NCI-H1436 treated with DMSO at 0.1 percent for 48 hours (cell line): ENCODE results near the gene CELF4.
"Not testable (repeated sequence)": the region's sequence is repeated elsewhere in the genome, so short reads cannot be mapped to it uniquely, and the experiment has no call there.

ENCODE experiments used
- DNase-seq: peaks from one replicate; lab custom pipeline; 2025; lab: John Stamatoyannopoulos, UW

Gene CELF4

GRCh38 chr18:37390687-37391086, 174.9 kb downstream of the CELF4 start:
- no peak for DNase-seq

DNA sequence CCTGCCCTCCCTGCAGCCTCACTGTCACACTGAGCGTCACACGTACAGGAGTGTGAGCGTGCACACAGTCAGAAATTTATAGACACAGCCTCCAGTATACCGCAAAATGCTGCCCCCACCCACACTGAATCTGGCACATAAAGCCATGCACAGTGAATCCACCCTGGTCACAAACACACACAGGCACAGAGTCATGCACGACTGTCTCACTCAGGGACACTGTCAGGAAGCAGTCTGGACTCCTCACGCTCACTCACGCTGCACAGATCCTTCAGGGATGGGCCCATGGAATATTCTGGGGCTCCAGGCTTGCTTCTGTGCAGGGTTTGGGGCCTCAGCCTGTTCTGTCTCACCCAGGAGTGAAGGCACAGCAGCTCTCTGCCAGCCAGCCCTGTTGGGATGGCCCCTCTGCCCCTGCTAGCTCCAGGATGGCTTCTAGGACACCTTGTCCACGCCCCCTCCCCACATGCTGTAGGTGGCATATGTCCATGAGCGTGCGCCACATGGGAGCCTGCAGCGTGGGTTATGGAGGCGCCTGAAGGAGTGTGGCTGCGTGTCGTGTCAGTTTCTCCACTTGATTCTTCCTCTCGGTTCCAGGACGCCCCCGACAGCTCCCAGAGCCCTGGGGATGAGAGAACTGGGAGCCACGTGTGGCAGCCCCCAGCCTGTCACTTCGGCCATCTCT, 175.8 kb downstream of the CELF4 start:
- no peak for DNase-seq

- DNase-seq, result no peak
Observed at GRCh38 chr18:37389041-37389440, 176.6 kb downstream of the CELF4 start.

- DNase-seq, result no peak
Observed at GRCh38 chr18:37388413-37388812, 177.2 kb downstream of the CELF4 start.

DNA sequence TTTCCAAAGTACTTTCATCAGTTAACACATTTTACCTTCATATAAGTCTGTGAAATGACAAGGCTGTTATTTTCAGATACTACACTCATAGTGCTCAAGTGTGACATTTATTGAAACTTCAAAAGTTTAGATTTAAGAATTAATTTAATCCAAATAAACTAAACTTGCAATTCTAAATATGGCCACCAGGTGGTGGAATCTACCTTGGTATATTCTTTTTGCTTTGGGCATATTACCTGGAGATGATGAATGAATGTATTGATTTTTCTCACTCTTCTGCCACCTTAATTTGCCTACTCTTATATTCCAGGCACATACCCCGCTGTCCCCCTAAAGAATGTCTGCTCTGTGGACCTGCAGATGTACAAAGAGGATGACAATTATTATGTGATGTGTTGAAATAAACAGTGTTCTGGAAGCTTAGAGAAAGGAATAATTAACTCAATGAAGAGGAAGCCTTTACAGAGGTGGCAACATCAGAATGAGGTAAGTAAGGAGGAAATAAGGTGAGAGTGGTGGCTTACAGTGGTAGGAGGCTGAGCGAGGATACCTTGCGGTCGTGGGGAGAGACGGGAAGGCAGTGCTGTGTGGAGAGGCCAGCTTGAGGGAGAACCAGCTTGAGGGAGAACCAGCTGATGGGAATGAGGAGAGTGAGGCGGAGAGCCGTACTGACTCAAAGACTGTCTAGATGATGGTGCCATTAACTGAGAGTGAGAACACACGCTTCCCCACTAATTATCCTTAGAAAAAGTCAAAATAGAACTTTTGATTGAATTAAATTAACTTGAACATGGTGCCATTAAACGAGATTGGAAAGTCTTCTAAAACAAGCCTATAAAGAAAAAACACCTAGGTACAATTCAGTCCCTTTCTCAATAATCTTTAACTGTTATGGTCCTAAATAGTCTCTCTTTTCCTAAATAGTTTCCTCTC, 179.5 kb downstream of the CELF4 start:
- DNase-seq, result no peak

GRCh38 chr18:37383846-37384595, 181.6 kb downstream of the CELF4 start:
- DNase-seq, result no peak

DNA sequence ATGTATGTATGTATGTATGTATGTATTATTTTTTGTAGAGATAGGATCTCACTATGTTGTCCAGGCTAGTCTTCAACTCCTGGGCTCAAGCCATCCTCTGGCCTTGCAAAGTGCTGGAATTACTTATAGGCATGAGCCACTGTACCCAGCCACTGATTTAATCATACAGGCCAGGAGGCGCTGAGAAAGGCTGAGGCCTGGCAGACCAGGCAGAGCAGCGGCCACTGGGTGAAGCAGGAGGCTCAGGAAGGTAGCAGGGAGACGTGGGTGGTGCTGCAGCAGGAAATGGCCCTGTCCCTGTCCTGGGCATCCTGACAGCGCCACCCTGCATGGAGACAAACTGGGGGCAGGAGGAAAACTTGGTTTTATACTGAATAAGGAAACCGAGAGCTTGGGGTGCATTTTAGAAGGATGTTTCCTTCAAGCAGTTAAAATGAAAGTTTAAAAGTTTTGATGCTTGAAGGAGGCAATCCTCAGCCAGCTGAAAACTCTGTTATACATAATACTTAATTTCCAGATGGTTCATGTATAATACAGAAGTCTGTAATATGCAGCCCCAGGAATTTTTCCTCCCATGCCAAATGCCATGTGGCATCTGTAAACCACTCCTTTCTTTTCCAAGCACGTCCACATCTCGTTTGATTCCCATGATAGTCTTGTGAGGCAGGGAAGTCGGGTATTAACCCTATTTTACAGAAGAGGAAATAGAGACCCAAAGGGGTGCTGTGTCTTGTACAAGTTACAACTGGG, 182.4 kb downstream of the CELF4 start:
- no peak for DNase-seq

GRCh38 chr18:37381554-37381953, 184.0 kb downstream of the CELF4 start:
- DNase-seq, result no peak

DNA sequence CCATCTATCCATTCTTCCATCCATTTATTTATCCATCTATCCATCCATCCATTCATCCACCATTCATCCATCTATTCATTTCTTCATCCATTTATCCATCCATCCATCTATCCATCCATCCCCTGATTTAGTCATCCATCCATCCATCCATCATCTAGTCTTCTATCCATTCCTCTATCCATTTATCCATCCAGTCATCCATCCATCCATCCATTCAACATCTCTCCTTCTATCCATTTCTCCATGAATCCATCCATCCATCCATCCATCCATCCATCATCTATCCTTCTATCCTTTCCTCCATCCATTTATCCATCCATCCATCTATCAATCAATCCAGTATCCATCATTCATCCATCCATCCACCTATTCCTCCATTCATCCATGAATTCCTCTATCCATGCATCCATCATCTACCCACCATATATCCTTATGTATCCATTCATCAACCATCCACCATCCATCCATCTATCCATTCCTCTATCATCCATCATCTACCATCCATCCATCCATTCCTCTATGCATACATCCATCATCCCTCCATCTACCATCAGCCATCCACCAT, 185.0 kb downstream of the CELF4 start:
- DNase-seq, result no peak

DNA sequence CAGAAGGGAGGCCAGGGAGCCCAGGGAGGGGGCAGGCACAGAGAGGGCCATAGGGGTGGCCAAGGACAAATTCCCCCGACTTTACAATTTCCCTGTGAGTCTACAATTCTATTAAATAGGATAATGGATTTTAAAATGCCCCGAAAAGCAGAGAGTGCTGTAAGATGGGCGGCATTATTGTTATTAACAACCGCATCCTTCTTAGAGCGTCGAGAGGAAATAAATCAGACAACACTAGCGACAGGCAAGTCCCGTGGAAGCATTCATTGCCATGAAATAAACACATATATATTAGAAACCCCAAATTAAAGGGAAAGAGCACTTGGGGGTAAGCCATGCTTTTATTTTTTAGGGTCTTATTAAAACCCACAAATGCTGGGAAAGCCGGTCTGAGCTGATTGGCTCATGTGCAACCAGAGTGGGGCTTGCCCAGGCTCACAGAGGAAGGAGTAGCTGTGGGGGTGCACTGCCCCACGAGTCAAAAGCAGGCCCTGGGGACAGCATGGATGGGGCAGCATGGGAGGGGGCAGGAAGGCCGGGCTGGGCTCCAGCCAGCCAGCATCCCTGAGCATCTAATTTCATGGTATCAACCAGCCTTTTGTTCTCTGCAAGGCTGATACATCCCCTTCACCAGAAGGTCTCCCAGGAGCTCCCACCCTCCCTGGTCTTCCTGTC, 187.1 kb downstream of the CELF4 start:
- DNase-seq, result no peak

GRCh38 chr18:37375181-37375580, 190.4 kb downstream of the CELF4 start:
- no peak for DNase-seq

DNA sequence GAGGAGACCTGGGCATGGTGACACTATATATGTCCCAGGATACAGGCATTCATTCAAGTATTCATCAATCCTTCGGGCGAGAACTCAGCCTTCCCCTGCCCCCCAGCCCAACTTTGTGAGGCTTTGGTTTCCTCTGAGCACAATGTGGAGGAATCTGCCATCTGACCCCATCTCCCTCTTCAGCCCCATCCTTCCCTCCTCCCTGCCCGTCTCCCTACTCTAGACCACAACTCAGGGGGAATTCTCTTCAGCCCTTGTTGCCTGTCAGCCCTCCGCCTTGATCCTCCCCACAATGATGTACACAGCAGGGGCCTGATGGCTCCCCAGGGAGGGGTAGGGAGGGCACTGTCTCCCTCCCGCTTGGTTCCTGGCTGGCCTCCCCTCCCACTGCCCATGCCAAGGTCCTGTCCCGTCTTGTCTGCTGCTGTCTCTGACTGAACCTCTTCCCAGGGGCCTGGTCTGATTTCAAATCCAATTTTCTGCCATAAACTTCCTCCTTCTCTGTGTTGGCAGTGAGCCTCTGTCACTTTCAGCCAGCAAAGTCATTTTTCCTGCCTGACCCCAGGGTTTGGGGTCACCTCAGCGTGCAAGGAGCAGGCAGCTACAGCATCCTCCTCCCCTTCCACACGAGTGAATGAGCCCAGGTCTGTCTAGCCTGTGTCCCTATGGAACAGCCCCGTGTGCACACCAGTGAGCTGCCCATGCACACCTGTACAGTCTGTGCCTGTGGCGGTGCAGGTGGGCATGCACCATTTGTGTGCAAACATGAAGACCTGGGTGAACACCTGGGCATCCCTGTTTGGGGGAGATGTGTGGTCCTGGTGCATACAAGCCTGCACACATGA, 197.3 kb downstream of the CELF4 start:
- DNase-seq, result no peak

GRCh38 chr18:37364237-37364636, 201.4 kb downstream of the CELF4 start:
- DNase-seq, result no peak

DNA sequence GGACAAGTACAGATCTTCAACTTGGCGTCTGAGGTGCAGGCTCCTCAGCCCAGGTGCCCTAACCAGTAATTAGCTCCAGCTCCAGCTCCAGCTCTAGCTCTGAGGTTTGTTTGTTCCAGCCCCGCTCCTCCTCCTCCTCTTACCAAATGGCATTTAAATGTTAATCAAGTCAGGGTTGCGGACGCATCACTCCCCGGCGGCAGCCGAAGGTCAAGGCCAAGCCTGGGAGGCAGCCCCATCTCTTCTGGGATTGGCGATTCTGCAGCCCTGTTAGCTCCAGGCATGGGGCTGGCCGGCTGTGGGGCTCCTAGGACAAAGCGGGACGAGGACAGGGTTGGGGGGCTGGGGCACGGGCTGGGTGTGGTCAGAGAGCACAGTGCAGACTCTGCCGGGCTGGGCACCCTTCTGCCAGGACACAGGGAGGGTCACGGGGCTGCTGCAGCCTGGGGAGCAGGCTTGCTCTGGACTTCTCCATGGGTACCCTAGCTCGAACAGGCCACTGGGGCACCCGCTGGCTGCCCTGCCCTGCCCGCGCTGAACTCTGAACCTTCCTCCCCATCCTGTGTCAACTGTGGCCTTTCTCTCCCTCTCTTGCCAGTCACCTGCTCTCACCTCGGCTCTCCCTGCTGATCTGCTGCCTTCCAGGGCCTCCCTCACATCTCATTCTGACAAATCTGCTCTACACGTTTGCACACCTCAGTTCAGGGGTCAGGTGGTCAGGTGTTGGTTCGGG, 203.3 kb downstream of the CELF4 start:
- no peak for DNase-seq

GRCh38 chr18:37361335-37362157, 204.1 kb downstream of the CELF4 start:
- no peak for DNase-seq

DNA sequence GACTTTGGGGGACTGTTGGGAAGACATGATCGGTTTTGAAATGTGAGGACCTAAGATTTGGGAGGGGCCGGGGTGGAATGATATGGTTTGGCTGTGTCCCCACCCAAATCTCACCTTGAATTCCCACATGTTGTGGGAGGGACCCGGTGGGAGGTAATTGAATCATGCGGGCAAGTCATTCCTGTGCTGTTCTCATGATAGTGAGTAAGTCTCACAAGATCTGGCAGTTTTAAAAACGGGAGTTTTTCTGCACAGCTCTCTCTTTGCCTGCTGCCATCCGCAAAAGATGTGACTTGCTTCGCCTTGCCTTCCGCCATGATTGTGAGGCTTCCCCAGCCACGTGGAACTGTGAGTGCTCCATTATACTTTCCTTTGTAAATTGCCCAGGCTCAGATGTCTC, 207.5 kb downstream of the CELF4 start:
- DNase-seq, result not testable (repeated sequence)

DNA sequence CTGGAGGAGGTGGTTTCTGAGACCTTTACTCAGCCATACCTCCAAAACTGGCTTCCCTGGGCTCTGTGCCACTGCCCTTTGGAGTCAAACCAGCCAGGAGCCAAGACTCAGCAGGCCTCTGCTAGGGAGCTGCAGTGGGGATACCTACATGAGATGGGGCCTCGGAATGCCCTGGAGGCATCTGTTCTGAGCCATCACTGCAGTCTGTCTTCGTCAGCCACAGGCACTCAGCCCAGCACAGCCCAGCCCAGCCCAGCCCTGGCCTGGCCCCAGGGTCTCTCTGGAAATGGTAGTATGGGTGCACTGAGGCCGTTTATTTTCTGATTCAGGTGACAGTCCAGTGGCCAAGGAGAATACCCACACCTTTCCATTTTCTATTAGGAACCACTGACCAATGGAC, 209.8 kb downstream of the CELF4 start:
- no peak for DNase-seq

- no peak for DNase-seq
Observed at GRCh38 chr18:37351110-37351509, 214.5 kb downstream of the CELF4 start.
